ENCODE data around the gene AUTS2. TPM values are rescaled to one million over a fixed set of nuclear protein-coding genes. Genes with fewer than 3 reads are reported as not detected.

Gene AUTS2
- total RNA-seq, 1 donor from 2014 or later, result 2.1 TPM

- H3K4me1 Mint-ChIP-seq, result no peaks in the 10 kb centered on the region
Observed at GRCh38 chr7:70787771-70788170, 1189.5 kb downstream of the AUTS2 start.

GRCh38 chr7:70788276-70788675 is 1190.0 kb downstream of the AUTS2 start:
- H3K27me3 Mint-ChIP-seq, result no peaks in the 10 kb centered on the region
- no peaks in the 10 kb centered on the region for H3K36me3 Mint-ChIP-seq (ENCODE audit: low read depth)
- no peaks in the 10 kb centered on the region for H3K4me1 Mint-ChIP-seq
- no peak overlapping the region for H3K27ac Mint-ChIP-seq
- intact Hi-C loops (cut with micrococcal nuclease), result no loop called here
- H3K9me3 Mint-ChIP-seq, result peaks cover 3% of the 10 kb centered on the region
- DNase-seq, result peak; percentile 72
- H3K4me3 Mint-ChIP-seq, result no peak overlapping the region

More at GRCh38 chr7:70787771-70788170, 1189.5 kb downstream of the AUTS2 start:
- Mint-ChIP-seq H3K36me3 (ENCODE audit: low read depth) (no peaks in the 10 kb centered on the region), H3K27me3 (no peaks in the 10 kb centered on the region), H3K27ac (peak overlapping the region; percentile 31), H3K9me3 (peaks cover 3% of the 10 kb centered on the region), H3K4me3 (peak overlapping the region; percentile 18)
- no peak for DNase-seq
- intact Hi-C loops (cut with micrococcal nuclease), result no loop called here

- Mint-ChIP-seq H3K36me3 (ENCODE audit: low read depth) (no peaks in the 10 kb centered on the region), H3K9me3 (peaks cover 3% of the 10 kb centered on the region), H3K27me3 (no peaks in the 10 kb centered on the region), H3K4me1 (no peaks in the 10 kb centered on the region), H3K4me3 (no peak overlapping the region), H3K27ac (no peak overlapping the region)
- intact Hi-C loops (cut with micrococcal nuclease), result no loop called here
- DNase-seq, result no peak
Observed at GRCh38 chr7:70789481-70790214, 1191.4 kb downstream of the AUTS2 start.

- no peak for DNase-seq
- no peaks in the 10 kb centered on the region for H3K27me3 Mint-ChIP-seq
- intact Hi-C loops (cut with micrococcal nuclease), result no loop called here
- H3K4me3 Mint-ChIP-seq, result no peak overlapping the region
- H3K4me1 Mint-ChIP-seq, result no peaks in the 10 kb centered on the region
- H3K9me3 Mint-ChIP-seq, result peaks cover 3% of the 10 kb centered on the region
- H3K36me3 Mint-ChIP-seq (ENCODE audit: low read depth), result no peaks in the 10 kb centered on the region
- H3K27ac Mint-ChIP-seq, result no peak overlapping the region
Observed at GRCh38 chr7:70790215-70791073, 1192.2 kb downstream of the AUTS2 start.

GRCh38 chr7:70791341-70791740 is 1193.1 kb downstream of the AUTS2 start:
- no peaks in the 10 kb centered on the region for H3K27me3 Mint-ChIP-seq
- H3K27ac Mint-ChIP-seq, result no peak overlapping the region
- no peak overlapping the region for H3K4me3 Mint-ChIP-seq
- H3K9me3 Mint-ChIP-seq, result peaks cover 3% of the 10 kb centered on the region
- H3K36me3 Mint-ChIP-seq (ENCODE audit: low read depth), result no peaks in the 10 kb centered on the region
- H3K4me1 Mint-ChIP-seq, result no peaks in the 10 kb centered on the region
- intact Hi-C loops (cut with micrococcal nuclease), result no loop called here
- DNase-seq, result no peak

GRCh38 chr7:70793060-70793459 is 1194.8 kb downstream of the AUTS2 start:
- intact Hi-C loops (cut with micrococcal nuclease), result no loop called here
- Mint-ChIP-seq H3K27me3 (no peaks in the 10 kb centered on the region), H3K27ac (no peak overlapping the region), H3K36me3 (ENCODE audit: low read depth) (no peaks in the 10 kb centered on the region), H3K9me3 (peaks cover 4% of the 10 kb centered on the region), H3K4me1 (peaks cover 2% of the 10 kb centered on the region), H3K4me3 (no peak overlapping the region)
- DNase-seq, result no peak

- Mint-ChIP-seq H3K27ac (no peak overlapping the region), H3K4me3 (no peak overlapping the region), H3K36me3 (ENCODE audit: low read depth) (no peaks in the 10 kb centered on the region), H3K9me3 (peaks cover 7% of the 10 kb centered on the region), H3K4me1 (peaks cover 2% of the 10 kb centered on the region), H3K27me3 (no peaks in the 10 kb centered on the region)
- intact Hi-C loops (cut with micrococcal nuclease), result no loop called here
- no peak for DNase-seq
Observed at GRCh38 chr7:70793821-70794220, 1195.5 kb downstream of the AUTS2 start.

GRCh38 chr7:70794962-70795361 is 1196.7 kb downstream of the AUTS2 start:
- H3K9me3 Mint-ChIP-seq, result peaks cover 8% of the 10 kb centered on the region
- H3K27ac Mint-ChIP-seq, result no peak overlapping the region
- no peaks in the 10 kb centered on the region for H3K36me3 Mint-ChIP-seq (ENCODE audit: low read depth)
- H3K27me3 Mint-ChIP-seq, result no peaks in the 10 kb centered on the region
- DNase-seq, result no peak
- H3K4me3 Mint-ChIP-seq, result no peak overlapping the region
- H3K4me1 Mint-ChIP-seq, result peaks cover 2% of the 10 kb centered on the region
- intact Hi-C loops (cut with micrococcal nuclease), result no loop called here

GRCh38 chr7:70795948-70796347 is 1197.7 kb downstream of the AUTS2 start:
- no peak for DNase-seq
- Mint-ChIP-seq H3K36me3 (ENCODE audit: low read depth) (no peaks in the 10 kb centered on the region), H3K9me3 (peaks cover 14% of the 10 kb centered on the region), H3K27ac (no peak overlapping the region), H3K27me3 (no peaks in the 10 kb centered on the region), H3K4me3 (no peak overlapping the region), H3K4me1 (peaks cover 2% of the 10 kb centered on the region)
- intact Hi-C loops (cut with micrococcal nuclease), result no loop called here

- Mint-ChIP-seq H3K27ac (no peak overlapping the region), H3K36me3 (ENCODE audit: low read depth) (no peaks in the 10 kb centered on the region), H3K27me3 (no peaks in the 10 kb centered on the region), H3K4me1 (peaks cover 2% of the 10 kb centered on the region), H3K9me3 (peaks cover 18% of the 10 kb centered on the region), H3K4me3 (no peak overlapping the region)
- intact Hi-C loops (cut with micrococcal nuclease), result no loop called here
- DNase-seq, result no peak
Observed at GRCh38 chr7:70797109-70797514, 1198.8 kb downstream of the AUTS2 start.

- Mint-ChIP-seq H3K4me1 (peaks cover 2% of the 10 kb centered on the region), H3K27ac (no peak overlapping the region), H3K4me3 (no peak overlapping the region), H3K27me3 (no peaks in the 10 kb centered on the region), H3K9me3 (peaks cover 21% of the 10 kb centered on the region), H3K36me3 (ENCODE audit: low read depth) (no peaks in the 10 kb centered on the region)
- DNase-seq, result no peak
- intact Hi-C loops (cut with micrococcal nuclease), result no loop called here
Observed at GRCh38 chr7:70799841-70800405, 1201.6 kb downstream of the AUTS2 start.

- no peaks in the 10 kb centered on the region for H3K36me3 Mint-ChIP-seq (ENCODE audit: low read depth)
- no peak overlapping the region for H3K27ac Mint-ChIP-seq
- no peaks in the 10 kb centered on the region for H3K27me3 Mint-ChIP-seq
Observed at GRCh38 chr7:70805360-70805759, 1207.1 kb downstream of the AUTS2 start.

GRCh38 chr7:70807650-70808049 is 1209.4 kb downstream of the AUTS2 start:
- Mint-ChIP-seq H3K4me3 (no peak overlapping the region), H3K4me1 (no peaks in the 10 kb centered on the region)

More at GRCh38 chr7:70805360-70805759, 1207.1 kb downstream of the AUTS2 start:
- intact Hi-C loops (cut with micrococcal nuclease), result no loop called here
- DNase-seq, result no peak
- Mint-ChIP-seq H3K4me3 (no peak overlapping the region), H3K4me1 (no peaks in the 10 kb centered on the region), H3K9me3 (peaks cover 20% of the 10 kb centered on the region)

GRCh38 chr7:70808876-70809275 is 1210.6 kb downstream of the AUTS2 start:
- H3K9me3 Mint-ChIP-seq, result peaks cover 11% of the 10 kb centered on the region
- DNase-seq, result no peak
- H3K4me3 Mint-ChIP-seq, result no peak overlapping the region
- intact Hi-C loops (cut with micrococcal nuclease), result no loop called here
- no peaks in the 10 kb centered on the region for H3K4me1 Mint-ChIP-seq
- H3K36me3 Mint-ChIP-seq (ENCODE audit: low read depth), result no peaks in the 10 kb centered on the region
- H3K27ac Mint-ChIP-seq, result no peak overlapping the region
- no peaks in the 10 kb centered on the region for H3K27me3 Mint-ChIP-seq

More at GRCh38 chr7:70807650-70808049, 1209.4 kb downstream of the AUTS2 start:
- Mint-ChIP-seq H3K36me3 (ENCODE audit: low read depth) (no peaks in the 10 kb centered on the region), H3K9me3 (peaks cover 11% of the 10 kb centered on the region), H3K27me3 (no peaks in the 10 kb centered on the region), H3K27ac (no peak overlapping the region)
- intact Hi-C loops (cut with micrococcal nuclease), result no loop called here
- DNase-seq, result no peak

Data from activated CD4-positive, alpha-beta T cell treated with anti-CD3 and anti-CD28 coated beads, Interleukin-2, amount 10 ng/mL, durations not matched to agents 24 days and 14 days (primary cell).